ENCODE results near the gene MYOZ1.
"Not testable (repeated sequence)": the region's sequence is repeated elsewhere in the genome, so short reads cannot be mapped to it uniquely, and the experiment has no call there.

Gene MYOZ1, protein sequence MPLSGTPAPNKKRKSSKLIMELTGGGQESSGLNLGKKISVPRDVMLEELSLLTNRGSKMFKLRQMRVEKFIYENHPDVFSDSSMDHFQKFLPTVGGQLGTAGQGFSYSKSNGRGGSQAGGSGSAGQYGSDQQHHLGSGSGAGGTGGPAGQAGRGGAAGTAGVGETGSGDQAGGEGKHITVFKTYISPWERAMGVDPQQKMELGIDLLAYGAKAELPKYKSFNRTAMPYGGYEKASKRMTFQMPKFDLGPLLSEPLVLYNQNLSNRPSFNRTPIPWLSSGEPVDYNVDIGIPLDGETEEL

GRCh38 chr10:73641328-73642060, at the start of gene MYOZ1:
Gene MYOZ1 (minus strand): TSS chr10:73641474. CDS start chr10:73640017, 1,457 bp downstream.
- no peak for DNase-seq

DNA sequence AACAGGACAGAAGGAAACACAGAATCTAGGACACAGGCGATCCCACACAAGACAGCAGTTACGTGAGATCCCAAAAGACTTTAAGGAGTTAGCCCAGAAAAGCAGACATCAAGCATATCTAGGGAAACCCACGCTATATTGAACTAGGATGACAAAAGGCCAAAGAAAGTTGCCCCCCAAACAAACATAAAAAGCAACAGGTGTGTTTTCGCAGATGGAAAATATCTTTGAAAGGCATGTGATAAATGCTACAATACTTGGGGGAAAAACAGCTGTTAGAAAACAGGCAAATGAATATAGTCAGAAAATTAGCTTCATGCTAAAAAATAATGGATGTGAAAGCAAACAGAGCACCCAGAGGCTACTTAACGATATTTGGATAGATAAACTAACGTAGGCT, 49.5 kb upstream of the MYOZ1 start:
- DNase-seq: not testable (repeated sequence)

GRCh38 chr10:73689596-73689995, 48.3 kb upstream of the MYOZ1 start:
- not testable (repeated sequence) for DNase-seq

GRCh38 chr10:73687641-73688040, 46.4 kb upstream of the MYOZ1 start:
- DNase-seq: not testable (repeated sequence)

- not testable (repeated sequence) for DNase-seq
Measured at GRCh38 chr10:73674546-73674945, 33.3 kb upstream of the MYOZ1 start.

DNA sequence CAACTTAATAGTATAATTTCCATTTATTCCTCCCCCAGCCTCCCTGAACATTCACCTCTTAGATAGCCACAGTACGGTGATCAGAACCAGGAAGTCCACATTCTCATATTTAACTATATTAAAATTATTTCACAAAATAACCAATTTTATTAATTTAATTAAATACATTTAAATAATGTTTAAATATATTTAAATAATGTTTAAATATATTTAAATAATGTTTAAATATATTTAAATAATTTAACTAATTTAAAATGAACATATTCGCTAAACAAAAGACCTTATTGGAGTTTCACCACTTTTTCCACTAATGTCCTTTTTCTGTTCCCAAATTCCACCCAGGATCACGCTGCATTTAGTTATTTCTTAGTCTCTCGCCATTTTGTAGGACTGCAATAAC, 27.1 kb upstream of the MYOZ1 start:
- not testable (repeated sequence) for DNase-seq

DNA sequence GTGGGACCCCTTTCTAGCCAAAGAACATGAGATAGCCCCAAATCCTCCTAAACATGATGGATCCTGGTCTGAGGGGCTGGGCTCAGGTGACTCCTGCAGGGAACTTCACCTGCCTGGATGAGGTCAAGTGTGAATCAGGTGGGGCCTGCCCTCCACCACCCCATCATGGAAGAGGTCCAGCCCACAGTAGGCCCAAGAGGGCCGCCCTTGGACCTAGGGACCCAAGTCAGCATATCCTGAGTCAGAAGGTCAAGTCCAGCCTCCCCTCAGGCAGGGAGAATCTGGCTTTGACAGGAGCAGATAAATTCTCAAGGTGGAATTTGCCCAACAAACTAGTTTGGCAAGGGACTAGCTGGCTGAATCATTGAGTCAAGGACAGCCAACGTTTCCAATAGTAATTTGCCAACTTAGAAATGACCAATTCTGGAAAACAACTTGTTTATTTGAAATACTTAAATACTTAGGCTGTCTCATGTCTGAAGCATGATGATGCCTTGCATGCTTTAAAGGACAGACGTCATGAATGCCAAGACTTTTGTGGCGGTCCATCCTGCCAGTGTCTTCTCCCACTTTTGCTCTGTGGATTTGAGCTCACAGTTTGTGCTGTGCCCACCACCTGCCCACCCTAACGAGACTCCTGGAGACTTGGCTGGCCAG, 25.0 kb upstream of the MYOZ1 start:
- not testable (repeated sequence) for DNase-seq

DNA sequence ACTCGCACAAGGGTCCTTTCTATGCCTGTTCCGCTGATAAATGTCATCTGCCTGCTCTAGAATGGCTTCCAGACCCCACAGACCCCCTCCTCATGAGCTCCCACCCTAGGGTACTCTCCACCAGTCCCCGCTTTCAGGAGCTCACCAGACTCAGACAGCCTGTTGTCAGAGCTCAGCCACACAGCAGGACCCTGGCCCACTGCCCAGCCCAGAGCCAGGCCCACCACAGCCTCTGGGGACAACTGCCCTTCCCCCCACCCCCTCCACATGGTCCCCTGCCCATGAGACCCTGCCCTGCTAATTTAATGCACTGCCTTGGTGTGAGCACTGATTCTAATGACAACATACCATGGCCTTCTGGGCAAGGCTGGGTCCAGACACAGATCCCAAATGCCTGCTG, 24.3 kb upstream of the MYOZ1 start:
- not testable (repeated sequence) for DNase-seq

DNA sequence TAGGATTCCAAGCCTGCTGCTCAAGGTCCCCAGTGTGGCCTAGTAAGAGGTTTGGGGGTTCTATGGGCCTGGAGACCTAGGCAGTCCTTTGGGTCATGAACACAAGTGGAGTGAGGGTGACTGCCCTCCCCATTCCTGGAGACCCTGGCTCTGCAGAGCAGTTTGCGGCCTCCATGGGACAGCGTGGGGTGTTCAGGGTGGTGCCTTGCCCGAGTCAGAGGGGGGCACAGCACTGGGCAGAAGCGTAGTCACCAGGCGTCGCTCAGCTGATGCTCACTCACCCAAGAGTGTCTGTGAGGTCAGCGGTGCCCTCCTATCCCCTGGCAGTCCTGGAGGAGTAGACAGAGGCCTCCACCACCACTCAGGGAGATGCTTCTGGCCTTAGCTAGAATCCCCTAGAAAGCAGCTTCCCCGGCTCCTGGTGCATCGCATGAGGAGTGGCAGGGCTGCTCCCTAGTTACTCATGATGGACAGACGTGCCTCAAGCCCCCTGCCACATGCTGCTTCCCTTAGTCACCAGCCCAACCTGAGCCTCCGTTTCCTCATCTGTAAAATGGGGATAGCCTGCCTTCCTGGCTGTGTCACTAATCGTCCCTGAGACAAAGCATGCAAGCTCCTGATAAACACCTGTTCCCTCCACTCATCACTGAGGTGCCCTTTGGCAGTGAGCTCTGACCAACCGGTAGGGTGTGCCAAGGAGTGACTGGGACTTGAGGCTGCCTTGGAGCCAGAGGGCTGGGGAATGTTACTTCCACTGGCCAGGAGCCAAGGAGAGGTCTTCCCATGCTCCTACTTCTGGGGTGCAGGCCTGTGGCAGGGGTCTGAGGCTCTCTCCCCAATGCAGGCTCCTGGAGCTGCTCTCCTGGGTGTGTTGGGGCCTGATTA, 23.1 kb upstream of the MYOZ1 start:
- not testable (repeated sequence) for DNase-seq

GRCh38 chr10:73663621-73664020, 22.3 kb upstream of the MYOZ1 start:
- DNase-seq: not testable (repeated sequence)

GRCh38 chr10:73662705-73663104, 21.4 kb upstream of the MYOZ1 start:
- not testable (repeated sequence) for DNase-seq

DNA sequence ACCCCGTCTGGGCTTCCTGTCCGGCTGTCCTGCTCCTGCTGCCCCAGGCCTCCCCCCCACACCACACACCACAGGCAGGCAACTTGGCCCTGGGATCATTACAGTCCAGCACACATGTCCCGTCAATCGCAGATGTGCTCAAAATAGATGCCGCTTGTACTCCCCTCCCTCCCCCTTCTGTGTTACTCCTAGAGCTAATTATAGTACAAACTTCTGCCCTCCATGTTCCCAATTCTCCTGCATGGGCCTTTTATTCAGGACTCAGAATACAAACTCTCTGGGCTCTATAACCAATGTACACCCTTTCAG, 14.7 kb upstream of the MYOZ1 start, which contains the start of gene SYNPO2L:
Gene SYNPO2L (minus strand): TSS at position 40 of the 309 bp plus-strand sequence. CDS start 107 bp downstream, outside the sequence.
- no peak for DNase-seq

- DNase-seq: no peak
Measured at GRCh38 chr10:73655257-73655989, 14.1 kb upstream of the MYOZ1 start.

DNA sequence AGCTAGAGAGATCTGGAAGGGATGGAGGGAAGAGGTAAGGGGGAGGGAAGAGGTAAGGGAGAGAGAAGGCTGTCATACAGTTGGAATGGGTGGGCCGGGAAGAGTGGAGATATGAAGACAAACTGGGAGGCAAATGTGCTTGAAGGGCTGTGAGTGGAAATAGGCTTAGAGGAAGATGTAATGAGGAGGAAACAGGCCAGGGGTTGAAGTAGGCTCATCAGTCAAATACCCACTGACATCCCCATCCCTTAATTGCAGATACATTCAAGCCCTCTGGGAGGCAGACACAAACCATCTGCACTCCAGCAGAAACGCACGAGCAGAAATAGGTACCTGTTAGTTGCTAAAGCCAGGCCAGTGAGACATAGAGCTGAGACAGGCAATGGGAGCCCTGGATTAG, 12.4 kb upstream of the MYOZ1 start:
- no peak for DNase-seq

DNA sequence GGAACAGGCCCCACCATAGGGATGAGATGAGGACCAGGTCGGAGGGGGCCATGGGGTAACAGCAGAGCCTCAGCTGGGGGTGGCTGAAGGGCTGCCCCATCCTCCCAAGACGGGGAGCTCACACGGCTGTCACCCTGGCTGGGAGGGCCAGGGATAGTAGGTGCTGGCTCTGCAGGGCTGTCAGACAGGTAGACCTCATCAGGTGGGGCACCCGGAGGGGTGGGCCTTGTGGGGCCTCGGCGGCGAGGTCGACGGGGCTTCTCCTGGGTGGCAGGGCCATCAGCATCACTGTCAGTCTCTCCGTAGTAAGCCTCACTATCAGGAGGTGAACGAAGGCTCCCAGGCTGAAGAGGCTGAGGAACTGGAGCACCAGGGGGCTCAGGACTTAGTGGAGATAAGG, 11.9 kb upstream of the MYOZ1 start:
- DNase-seq: no peak

DNA sequence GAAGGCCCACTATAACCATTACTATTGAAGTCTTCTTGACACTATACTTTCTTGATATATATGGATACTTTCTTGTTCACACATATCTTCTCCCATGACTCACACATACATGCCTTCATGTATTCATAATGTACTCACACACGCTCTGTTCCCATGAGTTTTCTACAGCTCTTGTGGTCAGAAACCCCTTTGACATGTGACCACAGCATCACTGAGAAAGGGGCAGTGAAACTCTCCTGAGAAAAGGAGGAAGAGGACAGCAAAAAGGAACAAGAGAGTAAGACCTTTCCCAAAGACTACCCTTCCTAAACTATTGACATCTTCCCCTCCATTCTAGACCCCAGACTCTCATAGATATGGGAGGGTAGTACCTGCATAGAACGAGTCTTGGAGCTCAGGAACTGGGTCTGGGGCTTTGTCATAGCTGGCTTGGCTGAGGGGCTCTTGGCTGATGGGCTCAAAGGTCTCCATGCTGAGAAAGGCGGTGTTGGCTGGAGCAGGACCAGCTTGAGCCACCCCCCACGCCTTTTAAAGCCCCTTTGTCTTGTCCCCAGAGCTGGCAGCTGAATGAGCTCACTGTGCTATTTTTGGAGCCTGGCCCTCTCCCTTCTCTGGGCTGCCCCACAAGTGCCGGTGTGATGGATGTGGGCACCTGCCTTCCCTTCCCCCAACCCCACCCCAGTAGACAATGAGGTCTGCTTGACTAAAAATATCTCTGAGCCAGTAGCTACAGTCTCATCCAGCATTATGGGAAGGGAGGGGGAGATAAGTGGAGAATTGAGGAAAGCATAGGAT, 9.5 kb upstream of the MYOZ1 start:
- no peak for DNase-seq

GRCh38 chr10:73649876-73650536, 8.7 kb upstream of the MYOZ1 start:
- no peak for DNase-seq

DNA sequence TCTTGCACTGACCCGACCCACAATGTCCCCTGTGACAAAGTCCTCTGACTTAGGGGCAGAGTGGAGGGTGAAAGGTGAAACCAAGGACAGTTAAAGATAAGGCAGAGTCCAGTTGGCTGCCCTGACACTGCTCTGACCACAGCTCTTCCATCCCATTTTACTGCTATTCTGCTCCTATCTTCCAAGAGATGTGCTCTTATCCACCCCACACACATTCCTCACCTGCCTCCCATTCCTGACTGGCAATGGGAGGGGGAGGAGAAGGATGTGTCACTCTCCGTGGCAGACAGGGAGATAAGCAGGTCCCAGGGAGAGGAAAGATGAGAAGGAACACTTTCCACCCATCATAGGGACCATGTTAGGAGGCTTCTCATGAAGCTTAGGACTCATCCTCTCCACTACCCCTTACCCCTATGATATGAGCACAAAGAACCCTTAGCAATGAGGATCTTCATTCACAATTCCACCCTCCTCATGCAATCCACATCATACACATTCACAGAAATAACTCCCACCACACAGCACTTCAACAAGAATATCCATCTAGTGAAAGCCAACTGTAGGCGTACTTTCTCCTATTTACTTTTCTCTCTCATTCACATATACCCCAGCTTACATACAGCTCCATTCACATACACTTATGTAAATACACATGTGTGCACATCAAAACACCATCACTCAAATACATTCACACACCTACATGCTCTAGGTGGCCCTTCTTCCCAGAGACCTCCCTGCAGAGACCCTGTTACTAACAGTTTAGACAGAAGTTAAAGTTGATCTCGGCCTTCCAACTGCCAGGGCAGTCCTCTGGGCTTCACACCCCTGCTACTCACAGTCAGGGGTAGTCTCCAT, 7.9 kb upstream of the MYOZ1 start:
- DNase-seq: no peak

GRCh38 chr10:73647875-73648651, 6.8 kb upstream of the MYOZ1 start:
- DNase-seq: no peak
